ENCODE results near the gene CLEC11A.

CLEC11A gene

GRCh38 chr19:50716178-50717025 is 6.8 kb upstream of the CLEC11A start:
- Histone ChIP-seq H3K4me3 (ENCODE audit: low read depth, low read length) (no peak overlapping the region), H3K9me3 (ENCODE audit: control insufficient read depth, insufficient read depth, low read depth, low read length) (no peaks in the 10 kb centered on the region), H3K27ac (ENCODE audit: extremely low read depth, low read depth, low read length) (no peak overlapping the region), H3K36me3 (ENCODE audit: control insufficient read depth in 2 of 2, insufficient read depth in 1 of 2, low read length in 2 of 2) (no peaks in the 10 kb centered on the region), H3K4me1 (ENCODE audit: control insufficient read depth, insufficient read depth, low read length) (no peaks in the 10 kb centered on the region)
- ChIA-PET CTCF (interaction anchor here (0.7 to 3.6 kb wide), 5 partner anchors 8 to 575 kb away, joined by 3 to 17 read pairs (median 4); no protein-coding TSS in a partner anchor), POLR2A (no interaction called here)
- no peak for TF ChIP-seq KLF17 (tag by site-specific recombination; IDR thresholded peaks at IDR 0.05)
- no peak for TF ChIP-seq ZNF280C (tag by site-specific recombination; IDR thresholded peaks at IDR 0.05)
- no peak for TF ChIP-seq KLF10 (tag by site-specific recombination; IDR thresholded peaks at IDR 0.05)
- no peak for TF ChIP-seq ZSCAN4 (tag by site-specific recombination; IDR thresholded peaks at IDR 0.05)
- no peak for TF ChIP-seq ZNF596 (tag by site-specific recombination; IDR thresholded peaks at IDR 0.05)
- TF ChIP-seq SCRT2 (tag by site-specific recombination; IDR thresholded peaks at IDR 0.05), result no peak
- TF ChIP-seq ZNF626 (tag by site-specific recombination; IDR thresholded peaks at IDR 0.05), result no peak
- no peak for TF ChIP-seq ZBTB8A (tag by site-specific recombination; IDR thresholded peaks at IDR 0.05)
- TF ChIP-seq ZNF423 (tag by site-specific recombination; IDR thresholded peaks at IDR 0.05), result no peak
- TF ChIP-seq ZIC2 (tag by site-specific recombination; IDR thresholded peaks at IDR 0.05), result no peak
- no peak for TF ChIP-seq AEBP2 (tag by site-specific recombination; IDR thresholded peaks at IDR 0.05; ENCODE audit: borderline replicate concordance)
- no peak for TF ChIP-seq ZNF747 (tag by site-specific recombination; IDR thresholded peaks at IDR 0.05)
- TF ChIP-seq ZNF311 (tag by site-specific recombination; IDR thresholded peaks at IDR 0.05; ENCODE audit: borderline replicate concordance), result no peak
- no peak for TF ChIP-seq PRDM1 (tag by site-specific recombination; IDR thresholded peaks at IDR 0.05)

GRCh38 chr19:50717026-50717723 is 6.0 kb upstream of the CLEC11A start:
- CTCF ChIA-PET, result interaction anchor here (0.8 to 3.6 kb wide), 2 partner anchors 8 to 12 kb away, joined by 4 to 17 read pairs; no protein-coding TSS in a partner anchor
- no peaks in the 10 kb centered on the region for H3K4me1 ChIP-seq (ENCODE audit: control insufficient read depth, insufficient read depth, low read length)
- H3K9me3 ChIP-seq (ENCODE audit: control insufficient read depth, insufficient read depth, low read depth, low read length), result no peaks in the 10 kb centered on the region
- no peaks in the 10 kb centered on the region for H3K36me3 ChIP-seq (ENCODE audit: control insufficient read depth in 2 of 2, insufficient read depth in 1 of 2, low read length in 2 of 2)
- POLR2A ChIA-PET, result no interaction called here
- H3K4me3 ChIP-seq (ENCODE audit: low read depth, low read length), result no peak overlapping the region
- no peak overlapping the region for H3K27ac ChIP-seq (ENCODE audit: extremely low read depth, low read depth, low read length)
- no peak for TF ChIP-seq KLF17 (tag by site-specific recombination; IDR thresholded peaks at IDR 0.05)
- peak; percentile 50; the same call in 1 of the 2 replicates for TF ChIP-seq PATZ1 (tag by site-specific recombination; IDR thresholded peaks at IDR 0.05)
- TF ChIP-seq ZNF112 (tag by site-specific recombination; IDR thresholded peaks at IDR 0.05), result no peak
- no peak for TF ChIP-seq ZBTB20 (tag by site-specific recombination; IDR thresholded peaks at IDR 0.05)
- 0 out of 2 replicates have a peak, but pooled peaks have one; percentile 17 for TF ChIP-seq HIC1 (tag by site-specific recombination; IDR thresholded peaks at IDR 0.05)
- 0 out of 2 replicates have a peak, but pooled peaks have one; percentile 49 for TF ChIP-seq SCRT2 (tag by site-specific recombination; IDR thresholded peaks at IDR 0.05)
- peak; percentile 76 for TF ChIP-seq KLF1 (tag by site-specific recombination; IDR thresholded peaks at IDR 0.05)
- TF ChIP-seq ZNF747 (tag by site-specific recombination; IDR thresholded peaks at IDR 0.05), result no peak
